HEK293 (cell line): Measurements from ENCODE around the gene BPI.
A peak's percentile ranks its signal among the peaks of the same experiment; 100 is the strongest.

Source experiments
- CTCF ChIA-PET: fragments of 350-600 bp; formaldehyde crosslinking; extraction: SDS; loops from one replicate; lab custom pipeline; 2021; ENCODE audit warnings: antibody characterized with exemption; lab: Yijun Ruan, JAX
- POLR2A ChIA-PET: fragments of 300-600 bp; formaldehyde crosslinking; extraction: SDS; loops from one replicate; lab custom pipeline; 2020; ENCODE audit warnings: antibody characterized with exemption, inconsistent platforms; lab: Yijun Ruan, JAX
- H3K27ac ChIP-seq: fragments of 200-500 bp; sonication (Bioruptor generic); 2 replicates; pipeline ENCODE4 v1.5.1; 2014; ENCODE audit warnings: low read depth, low read length, control low read depth, inconsistent platforms; ENCODE audit errors: extremely low read depth
- H3K36me3 ChIP-seq, 2 experiments: fragments of 200-500 bp in 1 of 2; sonication (Bioruptor generic) in 1 of 2; 1 replicate in 1 of 2; 2 replicates in 1 of 2; pipeline ENCODE4 v1.5.1; 2014 to 2017; ENCODE audit warnings: inconsistent platforms in 2 of 2, low read length in 2 of 2; ENCODE audit not compliant: control insufficient read depth in 2 of 2, insufficient read depth in 1 of 2
- H3K4me1 ChIP-seq: fragments of 200-500 bp; sonication (Bioruptor generic); 2 replicates; pipeline ENCODE4 v1.5.1; 2014; ENCODE audit warnings: mild to moderate bottlenecking, low read length, inconsistent platforms; ENCODE audit not compliant: control insufficient read depth, insufficient read depth
- H3K4me3 ChIP-seq: 2 replicates; pipeline ENCODE4 v1.5.1; 2011; ENCODE audit warnings: low read depth, mild to moderate bottlenecking, control low read depth, low read length, moderate library complexity
- H3K9me3 ChIP-seq: fragments of 200-500 bp; sonication (Bioruptor generic); 2 replicates; pipeline ENCODE4 v1.5.1; 2014; ENCODE audit warnings: low read depth, low read length, inconsistent platforms; ENCODE audit not compliant: control insufficient read depth, insufficient read depth
- EGR2 ChIP-seq: fragments of 450-650 bp; formaldehyde crosslinking; IDR thresholded peaks from 2 replicates; pipeline ENCODE4 v1.5.1; 2016; ENCODE audit warnings: low read depth, missing biosample characterization, missing genetic modification characterization
- KLF1 ChIP-seq: fragments of 450-650 bp; formaldehyde crosslinking; IDR thresholded peaks from 2 replicates; pipeline ENCODE4 v1.5.1; 2016; ENCODE audit warnings: missing biosample characterization, missing genetic modification characterization
- KLF8 ChIP-seq: fragments of 450-650 bp; formaldehyde crosslinking; IDR thresholded peaks from 2 replicates; pipeline ENCODE4 v1.5.1; 2016; ENCODE audit warnings: missing biosample characterization, missing genetic modification characterization
- RBAK ChIP-seq: fragments of 450-650 bp; formaldehyde crosslinking; IDR thresholded peaks from 2 replicates; pipeline ENCODE4 v1.5.1; 2016; ENCODE audit warnings: missing biosample characterization, missing genetic modification characterization
- SP7 ChIP-seq: fragments of 450-650 bp; formaldehyde crosslinking; IDR thresholded peaks from 2 replicates; pipeline ENCODE4 v1.5.1; 2016; ENCODE audit warnings: missing biosample characterization, missing genetic modification characterization
- ZBTB17 ChIP-seq: fragments of 450-650 bp; formaldehyde crosslinking; IDR thresholded peaks from 2 replicates; pipeline ENCODE4 v1.5.1; 2016; ENCODE audit warnings: missing biosample characterization, missing genetic modification characterization
- ZBTB48 ChIP-seq: fragments of 450-650 bp; formaldehyde crosslinking; IDR thresholded peaks from 2 replicates; pipeline ENCODE4 v1.5.1; 2016; ENCODE audit warnings: missing biosample characterization, missing genetic modification characterization
- ZIC2 ChIP-seq: fragments of 450-650 bp; formaldehyde crosslinking; IDR thresholded peaks from 2 replicates; pipeline ENCODE4 v1.5.1; 2016; ENCODE audit warnings: missing biosample characterization, missing genetic modification characterization
- ZNF133 ChIP-seq: fragments of 450-650 bp; formaldehyde crosslinking; IDR thresholded peaks from 2 replicates; pipeline ENCODE4 v1.5.1; 2016; ENCODE audit warnings: missing biosample characterization, missing genetic modification characterization
- ZNF138 ChIP-seq: fragments of 450-650 bp; formaldehyde crosslinking; IDR thresholded peaks from 2 replicates; pipeline ENCODE4 v1.5.1; 2016; ENCODE audit warnings: missing biosample characterization, missing genetic modification characterization, borderline replicate concordance
- ZNF211 ChIP-seq: fragments of 450-650 bp; formaldehyde crosslinking; IDR thresholded peaks from 2 replicates; pipeline ENCODE4 v1.5.1; 2016; ENCODE audit warnings: low read depth, missing biosample characterization, missing genetic modification characterization
- ZNF24 ChIP-seq: fragments of 450-650 bp; formaldehyde crosslinking; IDR thresholded peaks from 2 replicates; pipeline ENCODE4 v1.5.1; 2016; ENCODE audit warnings: missing biosample characterization, missing genetic modification characterization
- ZNF302 ChIP-seq: fragments of 450-650 bp; formaldehyde crosslinking; IDR thresholded peaks from 2 replicates; pipeline ENCODE4 v1.5.1; 2016; ENCODE audit warnings: missing biosample characterization, missing genetic modification characterization, low read depth
- ZNF37A ChIP-seq: fragments of 450-650 bp; IDR thresholded peaks from 2 replicates; pipeline ENCODE4 v1.5.1; 2018; ENCODE audit warnings: missing biosample characterization, missing genetic modification characterization
- ZNF394 ChIP-seq: fragments of 450-650 bp; formaldehyde crosslinking; IDR thresholded peaks from 2 replicates; pipeline ENCODE4 v1.5.1; 2016; ENCODE audit warnings: missing biosample characterization, missing genetic modification characterization, mild to moderate bottlenecking, moderate library complexity, borderline replicate concordance
- ZNF398 ChIP-seq: fragments of 450-650 bp; formaldehyde crosslinking; IDR thresholded peaks from 2 replicates; pipeline ENCODE4 v1.5.1; 2017; ENCODE audit warnings: missing biosample characterization, missing genetic modification characterization
- ZNF404 ChIP-seq: fragments of 450-650 bp; formaldehyde crosslinking; IDR thresholded peaks from 2 replicates; pipeline ENCODE4 v1.5.1; 2017; ENCODE audit warnings: missing biosample characterization, missing genetic modification characterization
- ZNF548 ChIP-seq: fragments of 450-650 bp; formaldehyde crosslinking; IDR thresholded peaks from 2 replicates; pipeline ENCODE4 v1.5.1; 2016; ENCODE audit warnings: missing biosample characterization, missing genetic modification characterization
- ZNF600 ChIP-seq: fragments of 450-650 bp; formaldehyde crosslinking; IDR thresholded peaks from 2 replicates; pipeline ENCODE4 v1.5.1; 2016; ENCODE audit warnings: missing biosample characterization, missing genetic modification characterization
- ZNF660 ChIP-seq: fragments of 450-650 bp; IDR thresholded peaks from 2 replicates; pipeline ENCODE4 v1.5.1; 2018; ENCODE audit warnings: missing biosample characterization, mild to moderate bottlenecking, missing genetic modification characterization
- ZNF692 ChIP-seq: fragments of 450-650 bp; formaldehyde crosslinking; IDR thresholded peaks from 2 replicates; pipeline ENCODE4 v1.5.1; 2016; ENCODE audit warnings: missing biosample characterization, missing genetic modification characterization
- ZNF701 ChIP-seq: fragments of 450-650 bp; formaldehyde crosslinking; IDR thresholded peaks from 2 replicates; pipeline ENCODE4 v1.5.1; 2016; ENCODE audit warnings: missing biosample characterization, missing genetic modification characterization
- ZNF704 ChIP-seq: fragments of 450-650 bp; formaldehyde crosslinking; IDR thresholded peaks from 2 replicates; pipeline ENCODE4 v1.5.1; 2016; ENCODE audit warnings: missing biosample characterization, missing genetic modification characterization
- ZNF777 ChIP-seq: fragments of 450-650 bp; formaldehyde crosslinking; IDR thresholded peaks from 2 replicates; pipeline ENCODE4 v1.5.1; 2017; ENCODE audit warnings: missing biosample characterization, missing genetic modification characterization, borderline replicate concordance
- ZNF837 ChIP-seq: fragments of 450-650 bp; formaldehyde crosslinking; IDR thresholded peaks from 2 replicates; pipeline ENCODE4 v1.5.1; 2016; ENCODE audit warnings: missing biosample characterization, missing genetic modification characterization
- ZXDB ChIP-seq: fragments of 450-650 bp; formaldehyde crosslinking; IDR thresholded peaks from 2 replicates; pipeline ENCODE4 v1.5.1; 2016; ENCODE audit warnings: missing biosample characterization, missing genetic modification characterization
- TF ChIP-seq, protein P1 (sequence below): fragments of 450-650 bp; formaldehyde crosslinking; IDR thresholded peaks from 2 replicates; pipeline ENCODE4 v1.5.1; 2017; ENCODE audit warnings: missing biosample characterization, missing genetic modification characterization

Gene BPI

GRCh38 chr20:38269040-38269439 is 34.9 kb upstream of the BPI start:
- Histone ChIP-seq H3K27ac (no peak overlapping the region), H3K9me3 (no peaks in the 10 kb centered on the region), H3K4me1 (no peaks in the 10 kb centered on the region), H3K36me3 (no peaks in the 10 kb centered on the region), H3K4me3 (no peak overlapping the region)
- POLR2A ChIA-PET = no interaction called here
- TF ChIP-seq ZNF837 (no peak), ZNF600 (tag by site-specific recombination) (no peak), KLF1 (tag by site-specific recombination) (no peak), ZNF548 (tag by site-specific recombination) (no peak), ZNF701 (tag by site-specific recombination) (no peak), ZNF777 (tag by site-specific recombination) (no peak), ZNF211 (tag by site-specific recombination) (no peak), ZNF138 (tag by site-specific recombination) (no peak), ZNF37A (no peak), ZIC2 (tag by site-specific recombination) (no peak), ZNF704 (tag by site-specific recombination) (no peak)
- TF ChIP-seq, protein P1, sequence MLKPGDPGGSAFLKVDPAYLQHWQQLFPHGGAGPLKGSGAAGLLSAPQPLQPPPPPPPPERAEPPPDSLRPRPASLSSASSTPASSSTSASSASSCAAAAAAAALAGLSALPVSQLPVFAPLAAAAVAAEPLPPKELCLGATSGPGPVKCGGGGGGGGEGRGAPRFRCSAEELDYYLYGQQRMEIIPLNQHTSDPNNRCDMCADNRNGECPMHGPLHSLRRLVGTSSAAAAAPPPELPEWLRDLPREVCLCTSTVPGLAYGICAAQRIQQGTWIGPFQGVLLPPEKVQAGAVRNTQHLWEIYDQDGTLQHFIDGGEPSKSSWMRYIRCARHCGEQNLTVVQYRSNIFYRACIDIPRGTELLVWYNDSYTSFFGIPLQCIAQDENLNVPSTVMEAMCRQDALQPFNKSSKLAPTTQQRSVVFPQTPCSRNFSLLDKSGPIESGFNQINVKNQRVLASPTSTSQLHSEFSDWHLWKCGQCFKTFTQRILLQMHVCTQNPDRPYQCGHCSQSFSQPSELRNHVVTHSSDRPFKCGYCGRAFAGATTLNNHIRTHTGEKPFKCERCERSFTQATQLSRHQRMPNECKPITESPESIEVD = no peak
- CTCF ChIA-PET = interaction anchor here (0.5 to 0.7 kb wide), 2 partner anchors 22 to 705 kb away, joined by 4 to 5 read pairs; no protein-coding TSS in a partner anchor

DNA sequence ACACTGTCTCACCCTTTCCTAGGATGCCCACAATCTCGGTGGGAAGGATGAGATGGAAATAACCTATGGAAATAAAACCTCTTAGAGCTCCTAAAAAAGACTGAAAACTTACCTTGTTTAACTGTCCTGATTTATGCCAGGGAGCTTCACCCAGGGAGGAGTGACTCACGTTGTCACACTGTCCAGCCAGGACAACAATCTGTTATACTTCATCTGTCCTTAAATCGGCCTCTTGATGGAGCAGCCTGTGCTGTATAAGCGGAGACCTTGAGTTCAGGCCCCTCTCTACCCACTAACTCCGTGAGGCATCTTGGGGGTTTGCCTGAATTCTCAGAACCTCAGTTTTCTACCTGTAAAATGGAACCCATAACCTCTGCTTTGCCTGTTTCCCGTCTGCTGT is 34.2 kb upstream of the BPI start:
- Histone ChIP-seq H3K4me3 (no peak overlapping the region), H3K4me1 (no peaks in the 10 kb centered on the region), H3K9me3 (no peaks in the 10 kb centered on the region), H3K36me3 (no peaks in the 10 kb centered on the region), H3K27ac (no peak overlapping the region)
- CTCF ChIA-PET = interaction anchor here (0.8 kb wide), 1 partner anchor 40 kb away, joined by 5 read pairs; no protein-coding TSS in a partner anchor
- no peak for TF ChIP-seq ZNF837
- peak; percentile 72 for TF ChIP-seq ZNF133 (tag by site-specific recombination)
- no peak for TF ChIP-seq EGR2 (tag by site-specific recombination)
- TF ChIP-seq ZNF660 (tag by site-specific recombination) = no peak
- POLR2A ChIA-PET = no interaction called here

DNA sequence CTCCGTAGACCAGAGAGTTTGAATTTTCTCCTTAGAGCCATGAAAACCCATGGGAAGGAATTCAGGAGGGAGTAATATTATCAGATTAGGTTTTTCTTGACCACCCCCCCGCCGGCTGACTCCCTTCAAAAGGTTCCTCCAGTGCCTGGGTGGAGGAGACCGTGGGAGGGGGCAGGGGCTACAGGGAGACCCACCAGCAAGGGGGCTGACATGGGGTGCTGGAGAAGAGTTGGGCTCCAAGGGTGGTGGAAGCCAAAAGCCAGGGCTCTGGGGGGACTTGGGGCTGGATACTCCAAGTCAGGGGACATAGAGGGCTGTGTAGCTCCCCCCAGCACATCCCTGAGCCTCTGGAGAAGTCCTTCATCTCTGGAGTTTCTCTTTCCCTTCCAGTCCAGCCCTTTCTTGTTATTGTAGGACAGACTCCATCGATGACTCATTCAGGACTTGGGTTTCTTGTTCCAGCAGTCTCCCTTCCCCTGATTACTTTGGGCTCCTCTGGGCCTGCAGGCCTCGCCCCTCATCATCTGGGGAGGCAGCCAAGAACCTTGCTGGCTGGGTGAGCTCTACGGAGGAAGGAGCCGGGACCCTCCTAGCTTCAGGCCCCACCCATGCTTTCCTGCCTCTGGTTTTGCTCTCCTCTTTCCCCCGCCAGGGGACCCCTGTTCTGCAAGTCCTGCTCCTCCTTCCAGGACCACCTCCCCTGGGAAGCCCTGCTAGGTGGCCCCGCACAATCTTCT is 32.9 kb upstream of the BPI start:
- ChIA-PET CTCF (interaction anchor here (0.6 to 1.9 kb wide), 2 partner anchors 29 to 50 kb away, joined by 4 read pairs; no protein-coding TSS in a partner anchor), POLR2A (no interaction called here)
- Histone ChIP-seq H3K36me3 (no peaks in the 10 kb centered on the region), H3K9me3 (no peaks in the 10 kb centered on the region), H3K27ac (no peak overlapping the region), H3K4me3 (no peak overlapping the region), H3K4me1 (no peaks in the 10 kb centered on the region)
- no peak for TF ChIP-seq ZBTB48 (tag by site-specific recombination)
- no peak for TF ChIP-seq ZNF404 (tag by site-specific recombination)
- TF ChIP-seq ZNF394 = peak; percentile 31; the same call in 1 of the 2 replicates
- TF ChIP-seq ZXDB (tag by site-specific recombination) = 0 out of 2 replicates have a peak, but pooled peaks have one; percentile 19
- no peak for TF ChIP-seq RBAK
- peak; percentile 19; the same call in 1 of the 2 replicates for TF ChIP-seq KLF8 (tag by site-specific recombination)
- peak; percentile 34; the same call in 1 of the 2 replicates for TF ChIP-seq ZBTB17
- peak; percentile 45; the same call in 1 of the 2 replicates for TF ChIP-seq ZNF600 (tag by site-specific recombination)
- TF ChIP-seq SP7 (tag by site-specific recombination) = 0 out of 2 replicates have a peak, but pooled peaks have one; percentile 27
- peak; percentile 73 for TF ChIP-seq ZNF692 (tag by site-specific recombination)
- TF ChIP-seq ZNF302 = no peak
- peak; percentile 49; the same call in 1 of the 2 replicates for TF ChIP-seq ZNF398 (tag by site-specific recombination)
- no peak for TF ChIP-seq ZNF24
